ENCODE data around the gene MGAT1. TPM values are rescaled to one million over a fixed set of nuclear protein-coding genes. Genes with fewer than 3 reads are reported as not detected.

The MGAT1 gene
- total RNA-seq, 1 experiment from 2014 or later, result 72.7 TPM

DNA sequence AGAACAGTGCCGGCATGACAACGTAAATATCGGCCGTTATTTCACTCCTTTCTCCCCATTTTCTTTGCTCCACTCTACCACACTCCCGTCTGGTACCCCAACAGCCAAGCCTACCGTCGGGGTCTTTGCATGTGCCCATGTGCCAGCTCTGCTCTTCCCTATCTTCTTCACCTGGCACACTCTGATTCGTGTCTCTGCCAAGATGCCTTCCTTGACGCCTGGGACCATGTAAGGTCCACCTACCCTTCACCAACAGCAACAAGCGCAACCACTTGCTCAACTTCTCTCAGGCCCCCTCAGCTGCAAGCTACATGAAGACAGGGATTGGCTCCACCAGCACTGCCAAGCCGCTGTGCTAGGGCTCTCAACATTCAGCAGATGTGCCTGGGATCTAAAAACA lies 4.4 kb downstream of the MGAT1 start:
- H4K8ac ChIP-seq (replicated peaks; ENCODE audit: insufficient read length, low read depth, low read length), result no peak overlapping the region
- H3K14ac ChIP-seq (ENCODE audit: insufficient read depth, low read length), result no peak overlapping the region
- H4K5ac ChIP-seq (ENCODE audit: insufficient read length, low read depth, low read length), result no peak overlapping the region
- no peaks in the 10 kb centered on the region for H4K20me1 ChIP-seq (ENCODE audit: control insufficient read depth, insufficient read depth, insufficient read length)
- no peak overlapping the region for H2BK12ac ChIP-seq (ENCODE audit: insufficient read length, low read depth, low read length)
- TF ChIP-seq, protein P1, sequence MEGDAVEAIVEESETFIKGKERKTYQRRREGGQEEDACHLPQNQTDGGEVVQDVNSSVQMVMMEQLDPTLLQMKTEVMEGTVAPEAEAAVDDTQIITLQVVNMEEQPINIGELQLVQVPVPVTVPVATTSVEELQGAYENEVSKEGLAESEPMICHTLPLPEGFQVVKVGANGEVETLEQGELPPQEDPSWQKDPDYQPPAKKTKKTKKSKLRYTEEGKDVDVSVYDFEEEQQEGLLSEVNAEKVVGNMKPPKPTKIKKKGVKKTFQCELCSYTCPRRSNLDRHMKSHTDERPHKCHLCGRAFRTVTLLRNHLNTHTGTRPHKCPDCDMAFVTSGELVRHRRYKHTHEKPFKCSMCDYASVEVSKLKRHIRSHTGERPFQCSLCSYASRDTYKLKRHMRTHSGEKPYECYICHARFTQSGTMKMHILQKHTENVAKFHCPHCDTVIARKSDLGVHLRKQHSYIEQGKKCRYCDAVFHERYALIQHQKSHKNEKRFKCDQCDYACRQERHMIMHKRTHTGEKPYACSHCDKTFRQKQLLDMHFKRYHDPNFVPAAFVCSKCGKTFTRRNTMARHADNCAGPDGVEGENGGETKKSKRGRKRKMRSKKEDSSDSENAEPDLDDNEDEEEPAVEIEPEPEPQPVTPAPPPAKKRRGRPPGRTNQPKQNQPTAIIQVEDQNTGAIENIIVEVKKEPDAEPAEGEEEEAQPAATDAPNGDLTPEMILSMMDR (conservative IDR thresholded peaks at IDR 0.05), result no peak
- H4K91ac ChIP-seq (ENCODE audit: insufficient read length, low read depth, low read length), result no peak overlapping the region
- H3K4ac ChIP-seq (ENCODE audit: low read depth, low read length), result no peak overlapping the region
- H3K9me3 ChIP-seq (ENCODE audit: control insufficient read depth, low read depth, low read length), result no peaks in the 10 kb centered on the region
- H3K79me2 ChIP-seq (ENCODE audit: insufficient read depth, low read length), result peaks cover 49% of the 10 kb centered on the region; the same call in 1 of the 2 replicates
- no peak overlapping the region for H3K4me3 Mint-ChIP-seq
- no peak overlapping the region for H2BK20ac ChIP-seq (ENCODE audit: low read depth, low read length, poor library complexity, severe bottlenecking)
- H3K4me1 Mint-ChIP-seq, result peaks cover 45 to 52% of the 10 kb centered on the region in 2 experiments
- no peak overlapping the region for H2AFZ ChIP-seq (ENCODE audit: low read length)
- no peak overlapping the region for H3K9ac ChIP-seq (ENCODE audit: extremely low read depth, insufficient read length, low read length)
- H3T11ph ChIP-seq (ENCODE audit: low read length), result no peak overlapping the region
- H3K9me3 Mint-ChIP-seq, result no peaks in the 10 kb centered on the region
- no peak overlapping the region for H2BK120ac ChIP-seq (ENCODE audit: low read depth, low read length, poor library complexity, severe bottlenecking)
- no peaks in the 10 kb centered on the region for H3K27me3 Mint-ChIP-seq (ENCODE audit: low read depth)
- WGBS (ENCODE audit: extremely low coverage, insufficient read length, low lambda C conversion rate), result no CpG with 5 or more reads among the region's 11 CpGs
- no peak for DNase-seq
- peak overlapping the region in 1 of 3 experiments; percentile 7; a peak in 1 of 7 replicates for H3K27ac Mint-ChIP-seq
- no peaks in the 10 kb centered on the region for H3K27me3 ChIP-seq (ENCODE audit: insufficient read depth, low read length)
- H3K23ac ChIP-seq (ENCODE audit: insufficient read length, low read depth, low read length), result no peak overlapping the region
- no peak overlapping the region for H3K4me2 ChIP-seq (ENCODE audit: insufficient read depth, insufficient read length, low read length)
- H3K18ac ChIP-seq (ENCODE audit: insufficient read length, low read depth, low read length), result no peak overlapping the region
- no peak overlapping the region for H3K27ac ChIP-seq (ENCODE audit: insufficient read length, low read depth, low read length)
- H3K36me3 Mint-ChIP-seq (ENCODE audit: insufficient read depth in 1 of 3, low read depth in 3 of 3), result peaks cover 7 to 42% (median 26%) of the 10 kb centered on the region in 3 experiments
- H3K4me1 ChIP-seq (ENCODE audit: insufficient read depth, low read length), result peaks cover 2% of the 10 kb centered on the region; the same call in 1 of the 2 replicates
- no peaks in the 10 kb centered on the region for H3K23me2 ChIP-seq (ENCODE audit: insufficient read length, low read depth, low read length, poor library complexity, severe bottlenecking)
- no peak overlapping the region for H2BK15ac ChIP-seq (ENCODE audit: low read depth, low read length)
- no peak overlapping the region for H2AK5ac ChIP-seq (ENCODE audit: insufficient read length, low read length)
- peaks cover 8% of the 10 kb centered on the region for H3K79me1 ChIP-seq (ENCODE audit: insufficient read depth, low read depth, low read length, poor library complexity, severe bottlenecking)
- H2BK5ac ChIP-seq (ENCODE audit: insufficient read length, low read length), result no peak overlapping the region
- no peak overlapping the region for H3K56ac ChIP-seq (ENCODE audit: insufficient read length, low read depth, low read length)
